ENCODE results near the gene RAPGEF4.

The RAPGEF4 gene

DNA sequence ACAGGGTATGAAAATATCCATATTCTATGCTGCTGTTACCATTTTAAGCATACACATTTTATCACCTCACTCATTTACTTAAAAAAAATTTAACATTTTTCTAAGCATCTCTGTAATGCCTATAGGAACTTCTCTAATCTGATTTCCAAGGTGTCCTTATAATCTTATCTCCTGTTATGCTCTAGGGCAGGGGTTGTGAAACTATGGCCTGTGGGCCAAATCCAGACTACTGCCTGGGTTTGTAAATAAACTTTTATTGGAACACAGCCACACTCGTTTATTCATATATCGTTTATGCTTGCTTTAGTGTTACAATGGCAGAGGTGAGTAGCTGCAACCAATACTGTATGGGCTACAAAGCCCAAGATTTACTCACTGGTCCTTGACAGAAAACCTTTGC lies 151.6 kb downstream of the RAPGEF4 start:
- no peak overlapping the region for H3K4ac ChIP-seq (ENCODE audit: low read length)
- no peak overlapping the region for H3K18ac ChIP-seq (ENCODE audit: low read length)
- H3K4me3 ChIP-seq (ENCODE audit: low read length in 2 of 2), result no peak overlapping the region
- no CpG with 5 or more reads among the region's 2 CpGs for WGBS, 2 donors (ENCODE audit: extremely low coverage in 2 of 2, insufficient read length in 2 of 2, insufficient replicate concordance in 1 of 2)
- H3K27me3 ChIP-seq (ENCODE audit: control insufficient read depth in 3 of 3, insufficient read depth in 3 of 3, low read depth in 1 of 3, low read length in 3 of 3), result no peaks in the 10 kb centered on the region
- H2BK15ac ChIP-seq (ENCODE audit: low read length), result no peak overlapping the region
- no peaks in the 10 kb centered on the region for H3K79me1 ChIP-seq (ENCODE audit: low read depth, low read length)
- no peaks in the 10 kb centered on the region for H3K4me1 ChIP-seq (ENCODE audit: control insufficient read depth in 2 of 2, insufficient read depth in 1 of 2, low read depth in 1 of 2, low read length in 2 of 2)
- H3K9me3 ChIP-seq (replicated peaks in 1 of 2; ENCODE audit: control insufficient read depth in 2 of 2, insufficient read depth in 1 of 2, low read depth in 1 of 2, low read length in 2 of 2), result no peaks in the 10 kb centered on the region
- no peak overlapping the region for H2AFZ ChIP-seq (ENCODE audit: low read length)
- no peak overlapping the region for H2BK12ac ChIP-seq (ENCODE audit: low read length)
- no peak overlapping the region for H3K23ac ChIP-seq (ENCODE audit: low read depth, low read length, poor library complexity)
- H2AK5ac ChIP-seq (ENCODE audit: low read depth, low read length), result no peak overlapping the region
- no peaks in the 10 kb centered on the region for H3K36me3 ChIP-seq (replicated peaks in 1 of 2; ENCODE audit: control insufficient read depth in 2 of 2, insufficient read depth in 2 of 2, low read length in 2 of 2)
- H4K8ac ChIP-seq (ENCODE audit: low read depth, low read length), result no peak overlapping the region
- H2BK5ac ChIP-seq (ENCODE audit: low read length), result no peak overlapping the region
- no peak overlapping the region for H3K4me2 ChIP-seq (ENCODE audit: insufficient read depth, low read length, poor library complexity, severe bottlenecking)
- H3K9ac ChIP-seq (ENCODE audit: low read depth, low read length, poor library complexity), result no peak overlapping the region
- no peak overlapping the region for H3K27ac ChIP-seq (replicated peaks; ENCODE audit: low read length)
- no peak overlapping the region for H2BK120ac ChIP-seq (ENCODE audit: low read depth, low read length)
- no peak overlapping the region for H4K91ac ChIP-seq (ENCODE audit: low read depth, low read length, poor library complexity)
- no peak for DNase-seq (ENCODE audit: low spot score)
- H3K14ac ChIP-seq (ENCODE audit: low read length), result no peak overlapping the region

DNA sequence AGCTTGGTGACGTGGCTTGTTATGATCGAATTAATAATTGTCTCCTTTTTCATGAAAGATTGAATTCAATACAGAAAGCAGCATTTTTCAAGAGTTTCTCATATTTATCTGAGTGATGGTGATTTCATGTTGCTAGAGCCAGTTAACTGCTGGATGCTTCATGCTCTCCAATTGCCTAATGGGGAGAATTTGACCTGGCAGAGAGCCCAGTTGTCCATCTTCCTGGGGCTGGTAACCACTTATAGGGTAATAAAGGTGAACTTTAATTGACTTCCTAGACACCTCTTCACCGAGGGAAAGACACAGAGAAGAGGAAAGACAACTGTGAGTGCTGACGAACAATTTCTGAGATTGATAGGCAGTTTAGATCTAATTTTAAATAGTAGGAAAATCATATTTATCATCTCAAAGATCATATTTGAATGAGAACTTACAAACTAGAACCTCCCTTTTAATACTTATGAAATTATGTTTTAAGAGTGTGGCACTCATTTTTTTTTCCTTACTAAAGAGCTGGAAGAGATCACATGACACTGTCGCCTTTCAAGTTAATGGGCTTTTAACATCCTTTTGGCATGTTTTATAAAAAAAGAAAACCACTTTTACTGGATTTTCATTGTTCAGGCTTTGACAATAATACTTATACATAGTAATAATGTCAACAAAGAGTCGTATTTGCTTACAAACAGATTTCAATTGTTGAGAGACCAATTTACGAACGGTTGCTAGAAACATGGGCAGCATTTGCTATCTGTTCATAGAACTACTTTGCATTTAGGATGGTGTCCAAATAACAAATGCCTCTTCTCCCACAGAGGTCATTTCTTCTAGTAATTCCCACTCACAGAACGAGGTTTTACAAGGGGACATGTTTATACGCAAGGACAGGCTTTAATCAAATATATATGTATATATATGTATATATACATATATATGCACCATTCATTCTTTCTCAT lies 153.3 kb downstream of the RAPGEF4 start:
- H3K9ac ChIP-seq (ENCODE audit: low read depth, low read length, poor library complexity), result no peak overlapping the region

DNA sequence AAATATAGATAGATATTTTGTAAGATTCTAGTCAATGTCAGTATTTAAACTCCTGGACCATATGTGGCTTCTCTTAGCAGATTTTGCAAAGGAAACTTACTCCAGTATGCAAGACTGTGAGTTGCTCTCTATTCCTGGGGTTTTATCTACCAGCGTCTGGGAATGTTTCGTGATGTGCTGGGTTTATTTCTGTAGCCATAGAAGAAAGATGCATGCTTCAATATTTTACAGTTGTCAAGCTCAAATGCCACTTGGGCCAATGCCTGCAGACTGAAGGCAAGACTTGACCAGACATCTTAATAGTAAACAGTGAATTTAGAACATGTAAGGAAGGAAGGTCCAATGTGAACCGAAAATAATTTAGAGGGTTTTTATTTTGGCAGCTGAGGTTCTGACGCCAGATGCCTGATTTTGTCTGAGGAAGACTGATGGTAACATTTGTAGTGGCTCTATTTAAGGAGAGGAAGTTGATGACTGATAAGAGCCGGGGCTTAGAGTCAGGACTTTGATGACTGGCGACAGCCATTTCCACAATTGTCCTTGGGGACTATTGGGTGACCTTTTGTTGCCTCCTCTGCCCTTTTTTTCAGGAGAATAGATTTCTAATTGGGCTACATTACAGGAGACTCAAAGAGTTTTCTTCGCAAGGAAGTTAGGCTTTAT lies 154.3 kb downstream of the RAPGEF4 start:
- DNase-seq (ENCODE audit: low spot score), result no peak

More for the DNA sequence above, 153.3 kb downstream of the RAPGEF4 start:
- H3K18ac ChIP-seq (ENCODE audit: low read length), result no peak overlapping the region
- no peaks in the 10 kb centered on the region for H3K9me3 ChIP-seq (replicated peaks in 1 of 2; ENCODE audit: control insufficient read depth in 2 of 2, insufficient read depth in 1 of 2, low read depth in 1 of 2, low read length in 2 of 2)
- no CpG with 5 or more reads among the region's 10 CpGs for WGBS, 2 donors (ENCODE audit: extremely low coverage in 2 of 2, insufficient read length in 2 of 2, insufficient replicate concordance in 1 of 2)
- DNase-seq (ENCODE audit: low spot score), result no peak
- H3K14ac ChIP-seq (ENCODE audit: low read length), result no peak overlapping the region
- no peak overlapping the region for H3K4me3 ChIP-seq (ENCODE audit: low read length in 2 of 2)
- no peak overlapping the region for H2AFZ ChIP-seq (ENCODE audit: low read length)
- H3K4me2 ChIP-seq (ENCODE audit: insufficient read depth, low read length, poor library complexity, severe bottlenecking), result no peak overlapping the region
- H2AK5ac ChIP-seq (ENCODE audit: low read depth, low read length), result no peak overlapping the region
- H3K79me1 ChIP-seq (ENCODE audit: low read depth, low read length), result no peaks in the 10 kb centered on the region
- no peaks in the 10 kb centered on the region for H3K36me3 ChIP-seq (replicated peaks in 1 of 2; ENCODE audit: control insufficient read depth in 2 of 2, insufficient read depth in 2 of 2, low read length in 2 of 2)
- no peak overlapping the region for H4K91ac ChIP-seq (ENCODE audit: low read depth, low read length, poor library complexity)
- no peak overlapping the region for H2BK15ac ChIP-seq (ENCODE audit: low read length)
- H3K4me1 ChIP-seq (ENCODE audit: control insufficient read depth in 2 of 2, insufficient read depth in 1 of 2, low read depth in 1 of 2, low read length in 2 of 2), result no peaks in the 10 kb centered on the region
- H3K27me3 ChIP-seq (ENCODE audit: control insufficient read depth in 3 of 3, insufficient read depth in 3 of 3, low read depth in 1 of 3, low read length in 3 of 3), result peaks cover 0 to 3% (median 0%) of the 10 kb centered on the region in 3 experiments
- H3K23ac ChIP-seq (ENCODE audit: low read depth, low read length, poor library complexity), result no peak overlapping the region
- H2BK12ac ChIP-seq (ENCODE audit: low read length), result no peak overlapping the region
- no peak overlapping the region for H2BK120ac ChIP-seq (ENCODE audit: low read depth, low read length)
- H2BK5ac ChIP-seq (ENCODE audit: low read length), result no peak overlapping the region
- no peak overlapping the region for H3K4ac ChIP-seq (ENCODE audit: low read length)
- no peak overlapping the region for H4K8ac ChIP-seq (ENCODE audit: low read depth, low read length)
- no peak overlapping the region for H3K27ac ChIP-seq (replicated peaks; ENCODE audit: low read length)

DNA sequence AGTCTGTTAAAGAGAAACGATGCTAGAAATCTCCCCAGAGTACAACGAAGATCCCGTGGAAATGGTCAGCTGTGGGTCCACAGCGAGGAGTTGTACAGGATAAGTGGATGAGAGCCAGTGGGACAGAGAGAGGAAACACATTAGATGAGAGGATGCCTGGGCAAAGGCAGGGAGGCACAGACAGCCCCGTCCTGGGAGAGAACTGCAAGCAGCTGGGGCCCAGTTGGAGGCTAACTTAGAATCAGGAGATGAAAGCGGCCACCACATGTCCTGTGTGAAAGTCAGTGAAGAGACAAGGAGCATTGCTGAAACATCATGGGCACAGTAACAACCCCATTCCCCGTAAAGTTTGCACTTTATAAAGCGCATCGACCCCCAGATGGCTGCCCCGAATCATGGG lies 157.5 kb downstream of the RAPGEF4 start:
- H3K4me1 ChIP-seq (ENCODE audit: control insufficient read depth in 2 of 2, insufficient read depth in 1 of 2, low read depth in 1 of 2, low read length in 2 of 2), result no peaks in the 10 kb centered on the region

More for the DNA sequence above, 154.3 kb downstream of the RAPGEF4 start:
- H4K8ac ChIP-seq (ENCODE audit: low read depth, low read length), result no peak overlapping the region
- H3K79me1 ChIP-seq (ENCODE audit: low read depth, low read length), result no peaks in the 10 kb centered on the region
- no peak overlapping the region for H2BK12ac ChIP-seq (ENCODE audit: low read length)
- H3K27me3 ChIP-seq (ENCODE audit: control insufficient read depth in 3 of 3, insufficient read depth in 3 of 3, low read depth in 1 of 3, low read length in 3 of 3), result peaks cover 0 to 3% (median 0%) of the 10 kb centered on the region in 3 experiments
- WGBS, 2 donors (ENCODE audit: extremely low coverage in 2 of 2, insufficient read length in 2 of 2, insufficient replicate concordance in 1 of 2), result no CpG with 5 or more reads among the region's 7 CpGs
- H2BK120ac ChIP-seq (ENCODE audit: low read depth, low read length), result no peak overlapping the region
- no peak overlapping the region for H3K18ac ChIP-seq (ENCODE audit: low read length)
- no peak overlapping the region for H3K4ac ChIP-seq (ENCODE audit: low read length)
- H3K36me3 ChIP-seq (replicated peaks in 1 of 2; ENCODE audit: control insufficient read depth in 2 of 2, insufficient read depth in 2 of 2, low read length in 2 of 2), result no peaks in the 10 kb centered on the region
- no peak overlapping the region for H2AFZ ChIP-seq (ENCODE audit: low read length)
- H3K23ac ChIP-seq (ENCODE audit: low read depth, low read length, poor library complexity), result no peak overlapping the region
- no peak overlapping the region for H2BK15ac ChIP-seq (ENCODE audit: low read length)
- no peaks in the 10 kb centered on the region for H3K4me1 ChIP-seq (ENCODE audit: control insufficient read depth in 2 of 2, insufficient read depth in 1 of 2, low read depth in 1 of 2, low read length in 2 of 2)
- H3K14ac ChIP-seq (ENCODE audit: low read length), result no peak overlapping the region
- H3K9ac ChIP-seq (ENCODE audit: low read depth, low read length, poor library complexity), result no peak overlapping the region
- no peak overlapping the region for H2BK5ac ChIP-seq (ENCODE audit: low read length)
- no peak overlapping the region for H3K27ac ChIP-seq (replicated peaks; ENCODE audit: low read length)
- H3K4me3 ChIP-seq (ENCODE audit: low read length in 2 of 2), result no peak overlapping the region
- no peak overlapping the region for H2AK5ac ChIP-seq (ENCODE audit: low read depth, low read length)
- no peak overlapping the region for H4K91ac ChIP-seq (ENCODE audit: low read depth, low read length, poor library complexity)
- no peaks in the 10 kb centered on the region for H3K9me3 ChIP-seq (replicated peaks in 1 of 2; ENCODE audit: control insufficient read depth in 2 of 2, insufficient read depth in 1 of 2, low read depth in 1 of 2, low read length in 2 of 2)
- no peak overlapping the region for H3K4me2 ChIP-seq (ENCODE audit: insufficient read depth, low read length, poor library complexity, severe bottlenecking)

More for the DNA sequence above, 157.5 kb downstream of the RAPGEF4 start:
- H3K79me1 ChIP-seq (ENCODE audit: low read depth, low read length), result no peaks in the 10 kb centered on the region
- H3K36me3 ChIP-seq (replicated peaks in 1 of 2; ENCODE audit: control insufficient read depth in 2 of 2, insufficient read depth in 2 of 2, low read length in 2 of 2), result no peaks in the 10 kb centered on the region
- no peak overlapping the region for H3K4me2 ChIP-seq (ENCODE audit: insufficient read depth, low read length, poor library complexity, severe bottlenecking)
- H2BK120ac ChIP-seq (ENCODE audit: low read depth, low read length), result no peak overlapping the region
- H2BK12ac ChIP-seq (ENCODE audit: low read length), result no peak overlapping the region
- H4K91ac ChIP-seq (ENCODE audit: low read depth, low read length, poor library complexity), result no peak overlapping the region
- no peak overlapping the region for H2BK5ac ChIP-seq (ENCODE audit: low read length)
- no peak overlapping the region for H3K27ac ChIP-seq (replicated peaks; ENCODE audit: low read length)
- H3K14ac ChIP-seq (ENCODE audit: low read length), result no peak overlapping the region
- H2BK15ac ChIP-seq (ENCODE audit: low read length), result no peak overlapping the region
- no peak overlapping the region for H4K8ac ChIP-seq (ENCODE audit: low read depth, low read length)
- WGBS, 2 donors (ENCODE audit: extremely low coverage in 2 of 2, insufficient read length in 2 of 2, insufficient replicate concordance in 1 of 2), result no CpG with 5 or more reads among the region's 10 CpGs
- no peak overlapping the region for H2AFZ ChIP-seq (ENCODE audit: low read length)
- no peak overlapping the region for H3K9ac ChIP-seq (ENCODE audit: low read depth, low read length, poor library complexity)
- no peak for DNase-seq (ENCODE audit: low spot score)
- H3K18ac ChIP-seq (ENCODE audit: low read length), result no peak overlapping the region
- H3K4me3 ChIP-seq (ENCODE audit: low read length in 2 of 2), result no peak overlapping the region
- no peak overlapping the region for H3K23ac ChIP-seq (ENCODE audit: low read depth, low read length, poor library complexity)
- H3K4ac ChIP-seq (ENCODE audit: low read length), result no peak overlapping the region
- no peak overlapping the region for H2AK5ac ChIP-seq (ENCODE audit: low read depth, low read length)
- H3K9me3 ChIP-seq (replicated peaks in 1 of 2; ENCODE audit: control insufficient read depth in 2 of 2, insufficient read depth in 1 of 2, low read depth in 1 of 2, low read length in 2 of 2), result no peaks in the 10 kb centered on the region
- H3K27me3 ChIP-seq (ENCODE audit: control insufficient read depth in 3 of 3, insufficient read depth in 3 of 3, low read depth in 1 of 3, low read length in 3 of 3), result peaks cover 0 to 3% (median 0%) of the 10 kb centered on the region in 3 experiments
